Keratinocyte (primary cell): ENCODE results near the gene SLC29A2. TPM values are rescaled to one million over a fixed set of nuclear protein-coding genes. Genes with fewer than 3 reads are reported as not detected.

Experiments used
- DNase-seq: peaks from one replicate; pipeline ENCODE4 v3.0.0-alpha.2; 2011; ENCODE audit warnings: low read depth, missing footprints, low spot score
- FAIRE-seq: peaks from 2 replicates; lab custom pipeline; 2011; peaks lifted over from hg19 to GRCh38; lab: Jason Lieb, UNC
- H2AFZ ChIP-seq: 2 replicates; pipeline ENCODE4 v1.6.0; 2012; ENCODE audit warnings: low read length, control low read depth, inconsistent platforms; ENCODE audit not compliant: control insufficient read depth
- H3K27ac ChIP-seq: 2 replicates; pipeline ENCODE4 v1.5.1; 2011; ENCODE audit warnings: low read length; ENCODE audit not compliant: control insufficient read depth, insufficient read depth
- H3K27me3 ChIP-seq: 3 replicates; pipeline ENCODE4 v1.6.0; 2011; ENCODE audit warnings: low read length; ENCODE audit not compliant: control insufficient read depth, insufficient read depth; ENCODE audit errors: extremely low read depth
- H3K36me3 ChIP-seq, 2 experiments: 2 replicates in 1 of 2; 3 replicates in 1 of 2; pipeline ENCODE4 v1.5.1; 2011; ENCODE audit warnings: low read length in 2 of 2, mild to moderate bottlenecking in 1 of 2; ENCODE audit not compliant: control insufficient read depth in 2 of 2, insufficient read depth in 2 of 2; ENCODE audit errors: extremely low read depth in 1 of 2
- H3K4me1 ChIP-seq: 3 replicates; pipeline ENCODE4 v1.5.1; 2011; ENCODE audit warnings: low read length; ENCODE audit not compliant: control insufficient read depth, insufficient read depth; ENCODE audit errors: extremely low read depth
- H3K4me2 ChIP-seq: 3 replicates; pipeline ENCODE4 v1.6.0; 2011; ENCODE audit warnings: low read depth, low read length; ENCODE audit not compliant: control insufficient read depth, insufficient read depth; ENCODE audit errors: extremely low read depth
- H3K4me3 ChIP-seq, 3 experiments: fragments of 200-600 bp in 1 of 3; sonication (generic) in 1 of 3; 2 replicates in 2 of 3; 3 replicates in 1 of 3; pipeline ENCODE4 v1.5.1; 2011 to 2016; ENCODE audit warnings: low read length in 3 of 3, mild to moderate bottlenecking in 3 of 3, control low read depth in 2 of 3, inconsistent platforms in 1 of 3, low read depth in 1 of 3, mixed read lengths in 1 of 3, mixed run types in 1 of 3, moderate library complexity in 1 of 3; ENCODE audit not compliant: control insufficient read depth in 2 of 3, insufficient read depth in 2 of 3; ENCODE audit errors: extremely low read depth in 1 of 3
- H3K79me2 ChIP-seq: 2 replicates; pipeline ENCODE4 v1.6.0; 2012; ENCODE audit warnings: low read length; ENCODE audit not compliant: control insufficient read depth, insufficient read depth
- H3K9ac ChIP-seq: 3 replicates; pipeline ENCODE4 v1.6.0; 2011; ENCODE audit warnings: low read length; ENCODE audit not compliant: control insufficient read depth, insufficient read depth; ENCODE audit errors: extremely low read depth
- H3K9me1 ChIP-seq: 3 replicates; pipeline ENCODE4 v1.6.0; 2011; ENCODE audit warnings: low read length; ENCODE audit not compliant: control insufficient read depth, insufficient read depth; ENCODE audit errors: extremely low read depth
- H3K9me3 ChIP-seq: 2 replicates; pipeline ENCODE4 v1.5.1; 2012; ENCODE audit warnings: low read depth, low read length; ENCODE audit not compliant: control insufficient read depth
- H4K20me1 ChIP-seq: 3 replicates; pipeline ENCODE4 v1.6.0; 2011; ENCODE audit warnings: low read length; ENCODE audit not compliant: control insufficient read depth, insufficient read depth; ENCODE audit errors: extremely low read depth
- EZH2 ChIP-seq: IDR thresholded peaks from one replicate; pipeline ENCODE4 v1.6.1; 2012; ENCODE audit warnings: inconsistent platforms, mild to moderate bottlenecking, low read length, moderate library complexity
- dilution Hi-C: fragments of 300-500 bp; cut with MboI; formaldehyde crosslinking; loops from one replicate; pipeline ENCODE4 v1.7.0; 2020; ENCODE audit warnings: low sequenced_read_pairs; ENCODE audit not compliant: extremely low pct_ligation_motif_present
- polyA plus RNA-seq, 5 experiments: library from polyadenylated mRNA; depleted of rRNA in 3 of 5; stranded (reverse) in 3 of 5; stranded (forward) in 1 of 5; unstranded in 1 of 5; fragments of >200 nt; gene quantifications; 1 replicate in 1 of 5; 2 replicates in 3 of 5; 3 replicates in 1 of 5; pipeline versions ENCODE4 v1.2.1 to v1.2.3, GENCODE V29; 2011 to 2012; ENCODE audit warnings: missing spikeins in 2 of 5, low read depth in 1 of 5, low replicate concordance in 1 of 5
- TF ChIP-seq, protein P1 (sequence below), 3 experiments: IDR thresholded peaks in 1 of 3; conservative IDR thresholded peaks in 1 of 3; optimal IDR thresholded peaks in 1 of 3; 2 replicates in 2 of 3; 3 replicates in 1 of 3; pipeline versions ENCODE3 to v1.5.1; 2011; ENCODE audit warnings: low read length in 3 of 3, mild to moderate bottlenecking in 3 of 3, moderate library complexity in 2 of 3, control low read depth in 1 of 3, inconsistent platforms in 1 of 3; ENCODE audit not compliant: insufficient read depth in 2 of 3; ENCODE audit errors: extremely low read depth in 1 of 3

Gene SLC29A2
- polyA plus RNA-seq, 1 donor (not counting 4 experiments of a cell fraction or from before 2014, with no cell fraction given) = 1.7 TPM

DNA sequence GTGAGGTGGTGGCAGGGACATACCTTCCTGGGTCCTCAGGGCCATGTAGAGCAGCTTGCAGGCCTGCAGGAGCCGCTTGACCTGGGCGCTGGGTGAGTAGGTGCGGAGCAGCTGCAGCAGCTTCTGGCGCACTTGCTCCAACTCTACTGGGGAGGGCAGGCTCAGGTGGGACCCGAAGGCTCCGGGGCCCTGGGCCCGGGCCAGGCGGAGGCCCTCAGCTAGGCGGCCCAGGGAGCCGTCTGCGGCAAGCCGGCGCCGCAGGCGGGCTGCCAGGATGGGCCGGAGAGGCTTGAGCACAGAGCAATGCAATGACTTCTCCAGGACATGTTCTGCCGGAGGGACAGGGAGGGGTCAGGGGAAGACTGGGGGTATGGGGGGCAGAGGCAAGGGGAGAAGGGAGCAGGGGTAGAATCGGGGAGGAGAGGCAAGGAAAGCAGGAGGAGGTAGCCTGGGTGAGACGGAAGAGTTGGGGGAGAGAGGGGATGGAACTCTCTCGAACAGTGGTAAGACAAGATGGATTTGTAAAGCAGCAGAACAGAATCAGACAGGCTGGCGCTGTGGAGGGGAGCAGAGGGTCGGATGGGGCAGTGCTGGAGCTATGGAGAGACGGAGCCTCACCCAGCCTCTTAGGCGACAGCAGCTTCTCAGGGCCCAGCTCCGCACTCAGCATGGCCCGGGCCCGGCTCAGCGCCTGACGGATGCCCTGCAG is 37.5 kb downstream of the SLC29A2 start:
- no peak overlapping the region for H3K27ac ChIP-seq
- H3K36me3 ChIP-seq = peaks cover 23 to 45% of the 10 kb centered on the region in 2 experiments
- H3K79me2 ChIP-seq = peaks cover 22% of the 10 kb centered on the region
- H3K4me1 ChIP-seq = peaks cover 42% of the 10 kb centered on the region
- peak overlapping the region; percentile 32 to 60 (median 51) for H3K4me3 ChIP-seq
- H3K27me3 ChIP-seq = no peaks in the 10 kb centered on the region
- no peaks in the 10 kb centered on the region for H3K9me3 ChIP-seq
- TF ChIP-seq, protein P1, sequence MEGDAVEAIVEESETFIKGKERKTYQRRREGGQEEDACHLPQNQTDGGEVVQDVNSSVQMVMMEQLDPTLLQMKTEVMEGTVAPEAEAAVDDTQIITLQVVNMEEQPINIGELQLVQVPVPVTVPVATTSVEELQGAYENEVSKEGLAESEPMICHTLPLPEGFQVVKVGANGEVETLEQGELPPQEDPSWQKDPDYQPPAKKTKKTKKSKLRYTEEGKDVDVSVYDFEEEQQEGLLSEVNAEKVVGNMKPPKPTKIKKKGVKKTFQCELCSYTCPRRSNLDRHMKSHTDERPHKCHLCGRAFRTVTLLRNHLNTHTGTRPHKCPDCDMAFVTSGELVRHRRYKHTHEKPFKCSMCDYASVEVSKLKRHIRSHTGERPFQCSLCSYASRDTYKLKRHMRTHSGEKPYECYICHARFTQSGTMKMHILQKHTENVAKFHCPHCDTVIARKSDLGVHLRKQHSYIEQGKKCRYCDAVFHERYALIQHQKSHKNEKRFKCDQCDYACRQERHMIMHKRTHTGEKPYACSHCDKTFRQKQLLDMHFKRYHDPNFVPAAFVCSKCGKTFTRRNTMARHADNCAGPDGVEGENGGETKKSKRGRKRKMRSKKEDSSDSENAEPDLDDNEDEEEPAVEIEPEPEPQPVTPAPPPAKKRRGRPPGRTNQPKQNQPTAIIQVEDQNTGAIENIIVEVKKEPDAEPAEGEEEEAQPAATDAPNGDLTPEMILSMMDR (optimal IDR thresholded peaks at IDR 0.05 in 1 of 3, IDR thresholded peaks at IDR 0.05 in 1 of 3, conservative IDR thresholded peaks at IDR 0.05 in 1 of 3; ENCODE audit: extremely low read depth in 1 of 3, insufficient read depth in 2 of 3, low read length in 3 of 3) = no peak
- no peak for TF ChIP-seq EZH2
- no peak overlapping the region for H2AFZ ChIP-seq
- peaks cover 3% of the 10 kb centered on the region for H4K20me1 ChIP-seq
- peaks cover 6% of the 10 kb centered on the region for H3K9me1 ChIP-seq
- DNase-seq = no peak
- dilution Hi-C loops = no loop called here
- H3K4me2 ChIP-seq = peak overlapping the region; percentile 95
- no peak for FAIRE-seq
- no peak overlapping the region for H3K9ac ChIP-seq

DNA sequence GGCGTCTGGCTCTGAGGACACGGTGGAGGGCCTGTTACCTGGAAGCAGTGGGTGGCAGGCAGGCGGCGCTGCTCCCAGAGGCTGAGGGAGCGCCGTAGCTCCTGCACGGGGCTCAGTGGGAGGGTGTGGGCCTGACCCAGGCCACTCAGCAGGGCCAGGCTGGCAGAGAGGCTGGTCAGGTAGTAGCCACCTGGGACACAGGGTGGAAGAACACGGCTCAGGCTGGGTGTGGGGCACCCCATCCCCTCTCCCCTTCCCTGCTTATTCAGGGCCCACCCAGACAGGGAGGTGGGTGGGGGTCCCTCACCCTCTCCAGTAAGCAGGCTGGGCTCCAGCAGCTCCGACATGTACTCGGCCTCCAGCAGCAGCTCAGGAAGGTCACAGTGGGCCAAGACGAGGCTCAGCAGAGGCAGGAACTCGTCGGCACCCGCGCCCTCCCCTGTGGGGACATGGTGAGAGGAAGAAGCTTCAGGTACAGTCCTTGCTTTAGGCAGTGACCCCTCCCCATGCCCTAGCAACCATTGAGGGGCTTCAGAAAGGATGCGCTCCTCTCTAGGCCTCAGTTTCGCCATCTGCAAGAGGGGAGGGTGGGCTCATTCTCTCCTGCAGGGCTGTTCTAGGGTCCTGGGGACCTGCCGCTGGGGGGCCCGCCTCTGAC is 38.2 kb downstream of the SLC29A2 start:
- Histone ChIP-seq H3K9ac (no peak overlapping the region), H4K20me1 (peaks cover 3% of the 10 kb centered on the region), H3K9me1 (peaks cover 3% of the 10 kb centered on the region), H3K79me2 (peaks cover 22% of the 10 kb centered on the region), H3K4me3 (peak overlapping the region in 1 of 3 experiments; percentile 60), H2AFZ (no peak overlapping the region), H3K27ac (no peak overlapping the region), H3K4me1 (peaks cover 40% of the 10 kb centered on the region), H3K9me3 (no peaks in the 10 kb centered on the region), H3K4me2 (peak overlapping the region; percentile 32), H3K27me3 (no peaks in the 10 kb centered on the region), H3K36me3 (peaks cover 23 to 38% of the 10 kb centered on the region in 2 experiments)
- dilution Hi-C loops = no loop called here
- DNase-seq = no peak
- TF ChIP-seq EZH2 = no peak
- TF ChIP-seq, protein P1 (optimal IDR thresholded peaks at IDR 0.05 in 1 of 3, IDR thresholded peaks at IDR 0.05 in 1 of 3, conservative IDR thresholded peaks at IDR 0.05 in 1 of 3; ENCODE audit: extremely low read depth in 1 of 3, insufficient read depth in 2 of 3, low read length in 3 of 3) = no peak
- no peak for FAIRE-seq
